ENCODE results near the gene ODF2. TPM values are rescaled to one million over a fixed set of nuclear protein-coding genes. Genes with fewer than 3 reads are reported as not detected.
"Not testable (repeated sequence)": the region's sequence is repeated elsewhere in the genome, so short reads cannot be mapped to it uniquely, and the experiment has no call there.

ODF2 gene
- total RNA-seq, 1 donor from 2014 or later, result 42.4 TPM

DNA sequence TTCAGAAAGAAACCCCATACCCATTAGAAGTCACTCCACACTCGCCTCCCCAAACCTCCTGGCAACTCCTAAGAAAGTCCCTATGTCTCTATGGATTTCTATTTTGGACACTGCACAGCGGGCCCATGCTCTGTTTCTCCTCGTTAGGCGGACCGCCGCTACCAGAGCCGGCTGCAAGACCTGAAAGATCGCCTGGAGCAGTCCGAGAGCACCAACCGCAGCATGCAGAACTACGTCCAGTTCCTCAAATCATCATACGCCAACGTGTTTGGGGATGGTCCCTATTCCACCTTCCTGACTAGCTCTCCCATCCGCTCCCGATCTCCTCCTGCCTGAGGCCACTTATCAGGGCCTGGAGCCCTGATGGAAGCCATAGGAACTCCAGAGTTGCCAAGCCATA, 44.1 kb downstream of the ODF2 start:
- peaks cover 8% of the 10 kb centered on the region for H3K4me1 Mint-ChIP-seq
- H3K27me3 Mint-ChIP-seq (ENCODE audit: low read depth), result no peaks in the 10 kb centered on the region
- H3K27ac Mint-ChIP-seq, result no peak overlapping the region
- no peak for DNase-seq (ENCODE audit: low spot score in 2 of 2, unreplicated experiment in 2 of 2)
- no peaks in the 10 kb centered on the region for H3K9me3 Mint-ChIP-seq
- no peak overlapping the region for H3K4me3 Mint-ChIP-seq
- H3K36me3 Mint-ChIP-seq, result peaks cover 18% of the 10 kb centered on the region
- TF ChIP-seq, protein P1, sequence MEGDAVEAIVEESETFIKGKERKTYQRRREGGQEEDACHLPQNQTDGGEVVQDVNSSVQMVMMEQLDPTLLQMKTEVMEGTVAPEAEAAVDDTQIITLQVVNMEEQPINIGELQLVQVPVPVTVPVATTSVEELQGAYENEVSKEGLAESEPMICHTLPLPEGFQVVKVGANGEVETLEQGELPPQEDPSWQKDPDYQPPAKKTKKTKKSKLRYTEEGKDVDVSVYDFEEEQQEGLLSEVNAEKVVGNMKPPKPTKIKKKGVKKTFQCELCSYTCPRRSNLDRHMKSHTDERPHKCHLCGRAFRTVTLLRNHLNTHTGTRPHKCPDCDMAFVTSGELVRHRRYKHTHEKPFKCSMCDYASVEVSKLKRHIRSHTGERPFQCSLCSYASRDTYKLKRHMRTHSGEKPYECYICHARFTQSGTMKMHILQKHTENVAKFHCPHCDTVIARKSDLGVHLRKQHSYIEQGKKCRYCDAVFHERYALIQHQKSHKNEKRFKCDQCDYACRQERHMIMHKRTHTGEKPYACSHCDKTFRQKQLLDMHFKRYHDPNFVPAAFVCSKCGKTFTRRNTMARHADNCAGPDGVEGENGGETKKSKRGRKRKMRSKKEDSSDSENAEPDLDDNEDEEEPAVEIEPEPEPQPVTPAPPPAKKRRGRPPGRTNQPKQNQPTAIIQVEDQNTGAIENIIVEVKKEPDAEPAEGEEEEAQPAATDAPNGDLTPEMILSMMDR (IDR thresholded peaks at IDR 0.05; ENCODE audit: unreplicated experiment), result no peak

DNA sequence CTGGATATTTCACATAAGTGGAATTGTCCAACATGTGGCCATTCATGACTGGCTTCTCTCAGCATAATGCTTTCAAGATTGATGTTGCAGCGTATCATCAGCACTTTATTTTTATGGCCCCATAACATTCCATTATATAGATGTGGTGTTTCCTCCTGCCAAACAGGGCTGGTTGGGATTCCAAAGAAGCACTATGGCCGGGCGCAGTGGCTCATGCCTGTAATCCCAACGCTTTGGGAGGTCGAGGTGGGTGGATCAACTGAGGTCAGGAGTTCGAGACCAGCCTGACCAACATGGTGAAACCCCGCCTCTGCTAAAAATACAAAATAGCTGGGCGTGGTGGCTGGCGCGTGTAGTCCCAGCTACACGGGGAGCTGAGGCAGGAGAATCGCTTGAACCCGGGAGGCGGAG, 47.6 kb downstream of the ODF2 start:
- Mint-ChIP-seq H3K4me3 (peak overlapping the region; percentile 100), H3K27ac (peak overlapping the region; percentile 61), H3K36me3 (peaks cover 13% of the 10 kb centered on the region), H3K4me1 (peaks cover 14% of the 10 kb centered on the region)
- not testable (repeated sequence) for H3K9me3 Mint-ChIP-seq; DNase-seq (ENCODE audit: low spot score in 2 of 2, unreplicated experiment in 2 of 2); H3K27me3 Mint-ChIP-seq (ENCODE audit: low read depth)

DNA sequence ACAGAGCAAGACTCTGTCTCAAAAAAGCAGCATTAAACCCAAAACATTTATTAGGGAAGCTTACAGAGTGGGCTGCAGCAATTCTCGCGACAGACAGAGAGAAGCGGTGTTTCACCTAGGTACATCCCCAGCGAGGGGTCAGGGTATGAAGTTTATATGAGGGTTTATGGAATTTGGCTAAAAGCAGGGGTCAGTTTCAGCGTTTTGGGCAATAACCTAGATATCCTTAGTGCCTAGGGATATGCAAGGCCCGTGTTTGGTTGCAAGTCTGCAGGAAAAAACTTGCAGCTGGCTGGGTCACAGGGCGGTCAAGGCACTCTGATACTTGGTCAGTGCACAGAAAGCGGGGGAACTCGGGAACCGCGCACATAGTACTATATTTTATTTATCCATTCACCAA, 48.1 kb downstream of the ODF2 start:
- TF ChIP-seq, protein P1 (IDR thresholded peaks at IDR 0.05; ENCODE audit: unreplicated experiment), result no peak
- H3K36me3 Mint-ChIP-seq, result peaks cover 12% of the 10 kb centered on the region
- H3K27me3 Mint-ChIP-seq (ENCODE audit: low read depth), result no peaks in the 10 kb centered on the region
- no peaks in the 10 kb centered on the region for H3K9me3 Mint-ChIP-seq
- DNase-seq (ENCODE audit: low spot score in 2 of 2, unreplicated experiment in 2 of 2), result no peak
- peaks cover 14% of the 10 kb centered on the region for H3K4me1 Mint-ChIP-seq
- peak overlapping the region; percentile 71 for H3K27ac Mint-ChIP-seq
- H3K4me3 Mint-ChIP-seq, result peak overlapping the region; percentile 100

DNA sequence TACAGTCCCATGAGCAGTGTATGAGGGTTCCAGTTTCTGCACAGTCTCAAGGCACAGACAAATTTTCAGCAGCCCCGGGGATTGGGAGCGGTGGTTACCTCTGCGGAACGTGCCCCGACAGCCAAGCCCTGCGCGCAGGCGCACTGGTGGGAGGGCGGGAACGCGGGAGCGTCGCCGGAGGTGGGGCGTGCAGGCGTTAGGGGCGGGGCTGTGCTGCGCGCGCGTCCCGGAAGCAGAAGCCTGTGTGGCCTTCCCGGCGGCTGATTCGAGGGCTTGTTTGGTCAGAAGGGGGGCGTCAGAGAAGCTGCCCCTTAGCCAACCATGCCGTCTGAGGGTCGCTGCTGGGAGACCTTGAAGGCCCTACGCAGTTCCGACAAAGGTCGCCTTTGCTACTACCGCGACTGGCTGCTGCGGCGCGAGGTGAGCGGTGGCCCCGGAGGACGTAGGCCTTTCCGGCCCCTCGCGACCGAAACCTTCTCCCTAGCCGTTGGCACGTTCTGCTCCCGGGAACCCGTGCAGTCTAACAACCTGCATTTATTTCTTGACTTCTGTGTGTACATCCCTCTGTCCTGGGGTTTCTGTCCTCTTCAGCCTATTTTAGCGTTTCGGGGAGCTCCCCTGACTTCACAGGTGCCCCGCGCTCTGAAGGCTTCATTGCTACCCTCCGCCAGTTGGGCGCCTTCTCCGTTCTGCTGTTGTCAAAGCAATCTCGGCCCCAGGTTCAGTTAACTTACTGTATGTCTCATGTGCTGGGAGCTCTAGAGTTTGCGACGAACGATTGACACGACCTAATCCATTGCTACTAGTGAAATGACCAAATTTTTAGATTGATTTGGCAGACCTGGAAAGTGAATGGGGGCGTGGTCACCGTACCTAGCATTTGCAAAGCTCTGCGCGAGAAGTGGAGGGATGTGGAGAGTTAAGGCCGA, 48.9 kb downstream of the ODF2 start, which contains the start of gene GLE1:
TSS of gene GLE1 (plus strand) at position 235 of the 929 bp plus-strand sequence. CDS start at position 322, 87 bp downstream.
- no peaks in the 10 kb centered on the region for H3K9me3 Mint-ChIP-seq
- peaks cover 12% of the 10 kb centered on the region for H3K36me3 Mint-ChIP-seq
- TF ChIP-seq, protein P1 (IDR thresholded peaks at IDR 0.05; ENCODE audit: unreplicated experiment), result no peak
- H3K27ac Mint-ChIP-seq, result peak within 1 kb of the TSS; percentile 100
- DNase-seq (ENCODE audit: low spot score in 2 of 2, unreplicated experiment in 2 of 2), result peak; percentile 97 to 98
- peaks cover 14% of the 10 kb centered on the region for H3K4me1 Mint-ChIP-seq
- peak within 1 kb of the TSS; percentile 100 for H3K4me3 Mint-ChIP-seq
- H3K27me3 Mint-ChIP-seq (ENCODE audit: low read depth), result no peaks in the 10 kb centered on the region

DNA sequence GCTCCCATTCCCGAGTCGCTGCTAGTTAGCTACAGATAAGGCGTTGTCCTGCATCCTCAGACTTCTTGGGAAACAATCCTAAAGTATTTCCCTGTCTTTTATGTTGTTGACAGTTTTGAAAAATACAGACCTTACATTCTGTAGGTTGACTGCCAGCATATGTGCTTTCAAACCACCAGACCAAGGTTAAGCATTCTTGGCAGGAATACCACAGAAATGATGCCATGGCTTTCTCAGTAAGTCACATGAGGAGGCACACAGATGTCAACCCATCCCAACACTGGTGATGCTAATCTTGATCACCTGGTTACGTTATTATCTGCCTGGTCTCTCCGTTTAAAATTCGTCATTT, 49.6 kb downstream of the ODF2 start:
- H3K4me3 Mint-ChIP-seq, result peak overlapping the region; percentile 100
- no peaks in the 10 kb centered on the region for H3K27me3 Mint-ChIP-seq (ENCODE audit: low read depth)
- peak overlapping the region; percentile 100 for H3K27ac Mint-ChIP-seq
- TF ChIP-seq, protein P1 (IDR thresholded peaks at IDR 0.05; ENCODE audit: unreplicated experiment), result no peak
- DNase-seq (ENCODE audit: low spot score in 2 of 2, unreplicated experiment in 2 of 2), result no peak
- peaks cover 14% of the 10 kb centered on the region for H3K4me1 Mint-ChIP-seq
- H3K36me3 Mint-ChIP-seq, result peaks cover 8% of the 10 kb centered on the region
- H3K9me3 Mint-ChIP-seq, result no peaks in the 10 kb centered on the region

DNA sequence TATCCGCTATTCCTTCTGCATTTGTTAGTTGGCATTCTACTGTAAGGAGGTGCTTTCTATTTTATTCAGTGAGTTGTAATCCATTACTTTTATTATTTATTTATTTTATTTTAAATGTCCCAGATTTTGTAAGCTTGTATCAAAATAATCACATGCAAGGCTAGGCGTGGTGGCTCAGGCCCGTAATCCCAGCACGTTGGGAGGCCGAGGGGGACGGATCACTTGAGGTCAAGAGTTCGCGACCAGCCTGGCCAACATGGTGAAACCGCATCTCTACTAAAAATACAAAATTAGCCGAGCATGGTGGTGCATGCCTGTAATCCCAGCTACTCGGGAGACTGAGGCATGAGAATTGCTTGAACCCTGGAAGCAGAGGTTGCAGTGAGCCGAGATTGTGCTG, 50.1 kb downstream of the ODF2 start:
- not testable (repeated sequence) for H3K36me3 Mint-ChIP-seq; H3K9me3 Mint-ChIP-seq; DNase-seq (ENCODE audit: low spot score in 2 of 2, unreplicated experiment in 2 of 2); H3K27me3 Mint-ChIP-seq (ENCODE audit: low read depth)
- Mint-ChIP-seq H3K27ac (peak overlapping the region; percentile 100), H3K4me3 (peak overlapping the region; percentile 100), H3K4me1 (peaks cover 14% of the 10 kb centered on the region)

Data from mesothelial cell of epicardium (in vitro differentiated cells).